Thyroid gland (tissue), 4 donors: ENCODE measurements around the gene TEX261.

Source experiments
- CTCF ChIP-seq, 6 experiments: fragments of 200-600 bp in 3 of 6; fragments of 450-650 bp in 3 of 6; sonication (generic) in 3 of 6; IDR thresholded peaks; one replicate each; pipeline ENCODE4 v1.5.1; 2016 to 2019; ENCODE audit warnings: antibody characterized with exemption in 6 of 6, mild to moderate bottlenecking in 2 of 6, inconsistent platforms in 1 of 6, moderate library complexity in 1 of 6
- POLR2A ChIP-seq, 2 donors: fragments of 450-650 bp; IDR thresholded peaks; one replicate each; pipeline ENCODE4 v1.6.1; 2017; ENCODE audit warnings: antibody characterized with exemption in 2 of 2, mild to moderate bottlenecking in 2 of 2, moderate library complexity in 1 of 2

GRCh38 chr2:70977605-70978205, 17.0 kb downstream of the TEX261 start:
- peak in 1 of 2 donors; percentile 22 for TF ChIP-seq POLR2A (IDR thresholded peaks at IDR 0.05)
- TF ChIP-seq CTCF (IDR thresholded peaks at IDR 0.05), result peak in 1 of 6 experiments; percentile 11
